Gastroesophageal sphincter (tissue), 3 donors: Measurements from ENCODE around the gene FBXL16.

Source experiments
- CTCF ChIP-seq, 4 experiments: fragments of 200-600 bp in 2 of 4; fragments of 450-650 bp in 2 of 4; sonication (generic) in 1 of 4; IDR thresholded peaks; one replicate each; pipeline ENCODE4 v1.5.1; 2017 to 2019; ENCODE audit warnings: antibody characterized with exemption in 4 of 4, mild to moderate bottlenecking in 2 of 4, moderate library complexity in 2 of 4
- EP300 ChIP-seq: sonication (generic); formaldehyde crosslinking; IDR thresholded peaks from one replicate; pipeline ENCODE4 v1.6.1; 2017; ENCODE audit warnings: antibody characterized with exemption, mild to moderate bottlenecking
- POLR2A ChIP-seq, 2 donors: fragments of 450-650 bp; IDR thresholded peaks; one replicate each; pipeline ENCODE4 v1.6.1; 2017; ENCODE audit warnings: antibody characterized with exemption in 2 of 2, mild to moderate bottlenecking in 2 of 2, moderate library complexity in 1 of 2
- POLR2AphosphoS5 ChIP-seq: sonication (generic); formaldehyde crosslinking; IDR thresholded peaks from one replicate; pipeline ENCODE4 v1.6.1; 2017; ENCODE audit warnings: antibody characterized with exemption

GRCh38 chr16:666572-666971, 39.0 kb downstream of the FBXL16 start:
- TF ChIP-seq CTCF (IDR thresholded peaks at IDR 0.05) (no peak), POLR2A (IDR thresholded peaks at IDR 0.05) (no peak), POLR2AphosphoS5 (no peak), EP300 (no peak)
